ENCODE results near the gene DACT3.

The DACT3 gene

DNA sequence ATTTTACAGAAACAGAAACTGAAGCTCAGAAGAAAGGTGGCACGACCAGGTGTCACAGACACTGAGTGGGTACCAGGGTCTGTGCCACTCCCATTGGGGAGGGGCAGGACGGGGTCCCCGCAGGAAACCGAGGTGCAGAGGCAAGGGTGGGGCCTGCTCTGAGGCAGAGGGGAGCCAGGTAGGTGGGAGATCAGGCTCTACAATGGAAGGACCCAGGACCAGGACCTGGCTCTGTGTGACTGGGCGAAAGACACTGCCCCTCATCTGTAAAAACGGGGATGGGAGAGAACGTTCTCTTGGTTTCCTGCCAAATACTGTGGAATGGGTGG is 38.9 kb downstream of the DACT3 start:
- H3F3A ChIP-seq (ENCODE audit: low read depth), result no peaks in the 10 kb centered on the region
- H3K27me3 ChIP-seq (ENCODE audit: insufficient read depth, low read length, poor library complexity, severe bottlenecking), result no peaks in the 10 kb centered on the region
- H3K4me1 ChIP-seq (ENCODE audit: insufficient read depth, low read length, poor library complexity, severe bottlenecking), result peaks cover 6% of the 10 kb centered on the region

DNA sequence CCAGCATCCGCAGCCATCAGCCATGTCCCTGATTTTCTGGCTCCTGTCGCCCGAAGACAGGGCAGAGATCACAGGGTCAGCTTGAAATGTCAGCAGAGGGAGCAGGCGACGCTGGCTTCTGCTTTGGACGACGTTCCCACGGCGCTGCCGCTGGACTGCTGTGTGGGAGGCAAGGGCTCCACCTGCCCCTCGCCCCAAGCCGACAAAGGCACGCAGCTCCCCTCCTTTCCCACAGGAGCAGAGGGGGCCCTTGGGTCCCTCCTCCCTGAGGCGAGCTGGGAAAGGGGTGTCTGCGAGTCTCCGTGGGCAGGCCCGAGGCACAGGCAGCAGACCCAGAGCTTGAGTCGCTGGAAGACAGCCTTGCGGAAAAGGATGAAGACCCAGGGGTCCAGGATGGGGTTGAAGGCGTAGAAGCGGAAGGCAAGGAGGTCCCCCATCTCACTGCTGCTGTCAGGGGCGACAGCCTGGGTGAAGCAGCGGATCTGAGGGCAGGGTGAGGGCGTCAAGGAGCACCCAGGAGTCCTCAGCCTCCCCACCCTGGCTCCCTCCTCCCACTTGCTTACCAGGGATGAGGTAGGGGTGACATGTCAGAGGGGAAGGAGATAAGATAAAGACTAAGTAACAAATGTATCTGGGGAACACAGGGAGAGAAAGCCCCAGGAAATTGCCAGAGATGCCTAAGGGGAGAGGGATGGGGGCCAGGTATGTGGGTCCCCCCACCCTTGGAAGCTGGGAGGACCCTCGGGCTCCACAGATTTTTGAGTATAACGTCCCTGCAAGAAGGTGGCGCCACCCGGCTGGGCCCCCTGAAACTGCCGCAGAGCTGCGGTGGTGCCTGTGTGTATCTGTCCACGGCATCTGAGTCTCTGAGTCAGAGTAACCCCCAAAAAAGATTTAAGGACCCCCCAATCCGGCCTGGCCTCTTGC is 39.5 kb downstream of the DACT3 start:
- H4K20me1 ChIP-seq (ENCODE audit: insufficient read depth, low read length, poor library complexity, severe bottlenecking), result no peaks in the 10 kb centered on the region
- H3F3A ChIP-seq (ENCODE audit: low read depth), result no peaks in the 10 kb centered on the region
- no peaks in the 10 kb centered on the region for H3K36me3 ChIP-seq (ENCODE audit: insufficient read depth, low read length)
- H3K9me3 ChIP-seq (ENCODE audit: insufficient read depth, low read depth, low read length), result no peaks in the 10 kb centered on the region
- peaks cover 10% of the 10 kb centered on the region for H3K4me1 ChIP-seq (ENCODE audit: insufficient read depth, low read length, poor library complexity, severe bottlenecking)
- H3K4me2 ChIP-seq (ENCODE audit: low read depth, low read length, poor library complexity, severe bottlenecking), result no peak overlapping the region
- H3K4me3 ChIP-seq (ENCODE audit: low read length, poor library complexity, severe bottlenecking), result no peak overlapping the region
- H2AFZ ChIP-seq (ENCODE audit: low read length), result no peak overlapping the region
- no peaks in the 10 kb centered on the region for H3K27me3 ChIP-seq (ENCODE audit: insufficient read depth, low read length, poor library complexity, severe bottlenecking)
- H3K9me2 ChIP-seq (replicated peaks; ENCODE audit: low read depth, low read length), result no peaks in the 10 kb centered on the region
- H3K79me2 ChIP-seq (ENCODE audit: insufficient read depth, low read length), result no peaks in the 10 kb centered on the region
- no peak for TF ChIP-seq EZH2phosphoT487 (IDR thresholded peaks at IDR 0.05; ENCODE audit: borderline replicate concordance)
- TF ChIP-seq, protein P1, sequence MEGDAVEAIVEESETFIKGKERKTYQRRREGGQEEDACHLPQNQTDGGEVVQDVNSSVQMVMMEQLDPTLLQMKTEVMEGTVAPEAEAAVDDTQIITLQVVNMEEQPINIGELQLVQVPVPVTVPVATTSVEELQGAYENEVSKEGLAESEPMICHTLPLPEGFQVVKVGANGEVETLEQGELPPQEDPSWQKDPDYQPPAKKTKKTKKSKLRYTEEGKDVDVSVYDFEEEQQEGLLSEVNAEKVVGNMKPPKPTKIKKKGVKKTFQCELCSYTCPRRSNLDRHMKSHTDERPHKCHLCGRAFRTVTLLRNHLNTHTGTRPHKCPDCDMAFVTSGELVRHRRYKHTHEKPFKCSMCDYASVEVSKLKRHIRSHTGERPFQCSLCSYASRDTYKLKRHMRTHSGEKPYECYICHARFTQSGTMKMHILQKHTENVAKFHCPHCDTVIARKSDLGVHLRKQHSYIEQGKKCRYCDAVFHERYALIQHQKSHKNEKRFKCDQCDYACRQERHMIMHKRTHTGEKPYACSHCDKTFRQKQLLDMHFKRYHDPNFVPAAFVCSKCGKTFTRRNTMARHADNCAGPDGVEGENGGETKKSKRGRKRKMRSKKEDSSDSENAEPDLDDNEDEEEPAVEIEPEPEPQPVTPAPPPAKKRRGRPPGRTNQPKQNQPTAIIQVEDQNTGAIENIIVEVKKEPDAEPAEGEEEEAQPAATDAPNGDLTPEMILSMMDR (conservative IDR thresholded peaks at IDR 0.05; ENCODE audit: low read length), result peak; percentile 47
- H3K9ac ChIP-seq (ENCODE audit: low read depth, low read length, poor library complexity, severe bottlenecking), result no peak overlapping the region

More for the DNA sequence above, 38.9 kb downstream of the DACT3 start:
- Histone ChIP-seq H4K20me1 (ENCODE audit: insufficient read depth, low read length, poor library complexity, severe bottlenecking) (no peaks in the 10 kb centered on the region), H2AFZ (ENCODE audit: low read length) (no peak overlapping the region), H3K9me2 (replicated peaks; ENCODE audit: low read depth, low read length) (no peaks in the 10 kb centered on the region), H3K36me3 (ENCODE audit: insufficient read depth, low read length) (no peaks in the 10 kb centered on the region), H3K9me3 (ENCODE audit: insufficient read depth, low read depth, low read length) (no peaks in the 10 kb centered on the region), H3K79me2 (ENCODE audit: insufficient read depth, low read length) (no peaks in the 10 kb centered on the region), H3K9ac (ENCODE audit: low read depth, low read length, poor library complexity, severe bottlenecking) (no peak overlapping the region), H3K4me2 (ENCODE audit: low read depth, low read length, poor library complexity, severe bottlenecking) (no peak overlapping the region), H3K4me3 (ENCODE audit: low read length, poor library complexity, severe bottlenecking) (no peak overlapping the region)
- TF ChIP-seq EZH2phosphoT487 (IDR thresholded peaks at IDR 0.05; ENCODE audit: borderline replicate concordance), result no peak
- TF ChIP-seq, protein P1 (conservative IDR thresholded peaks at IDR 0.05; ENCODE audit: low read length), result no peak

- Histone ChIP-seq H3K4me2 (ENCODE audit: low read depth, low read length, poor library complexity, severe bottlenecking) (no peak overlapping the region), H3K4me1 (ENCODE audit: insufficient read depth, low read length, poor library complexity, severe bottlenecking) (peaks cover 10% of the 10 kb centered on the region), H3K36me3 (ENCODE audit: insufficient read depth, low read length) (no peaks in the 10 kb centered on the region), H4K20me1 (ENCODE audit: insufficient read depth, low read length, poor library complexity, severe bottlenecking) (no peaks in the 10 kb centered on the region), H3K9me2 (replicated peaks; ENCODE audit: low read depth, low read length) (no peaks in the 10 kb centered on the region), H3K79me2 (ENCODE audit: insufficient read depth, low read length) (no peaks in the 10 kb centered on the region), H3F3A (ENCODE audit: low read depth) (no peaks in the 10 kb centered on the region), H3K9ac (ENCODE audit: low read depth, low read length, poor library complexity, severe bottlenecking) (no peak overlapping the region), H3K27me3 (ENCODE audit: insufficient read depth, low read length, poor library complexity, severe bottlenecking) (no peaks in the 10 kb centered on the region), H3K9me3 (ENCODE audit: insufficient read depth, low read depth, low read length) (no peaks in the 10 kb centered on the region), H2AFZ (ENCODE audit: low read length) (no peak overlapping the region), H3K4me3 (ENCODE audit: low read length, poor library complexity, severe bottlenecking) (no peak overlapping the region)
- TF ChIP-seq, protein P1 (conservative IDR thresholded peaks at IDR 0.05; ENCODE audit: low read length), result no peak
- TF ChIP-seq EZH2phosphoT487 (IDR thresholded peaks at IDR 0.05; ENCODE audit: borderline replicate concordance), result no peak
These were observed 40.3 kb downstream of the DACT3 start for GRCh38 chr19:46620716-46621115.

Measured in Loucy (cell line).